ENCODE results near the gene TNRC6C. TPM values are rescaled to one million over a fixed set of nuclear protein-coding genes. Genes with fewer than 3 reads are reported as not detected.

Gene TNRC6C
- total RNA-seq, 1 donor from 2014 or later: 28.7 TPM

- no peak for TF ChIP-seq CTCF (IDR thresholded peaks at IDR 0.05)
- Mint-ChIP-seq H3K4me3 (ENCODE audit: unreplicated experiment) (no peak overlapping the region), H3K9me3 (ENCODE audit: unreplicated experiment) (no peaks in the 10 kb centered on the region), H3K36me3 (ENCODE audit: unreplicated experiment) (no peaks in the 10 kb centered on the region), H3K27ac (ENCODE audit: unreplicated experiment) (no peak overlapping the region), H3K4me1 (ENCODE audit: unreplicated experiment) (peaks cover 15% of the 10 kb centered on the region), H3K27me3 (ENCODE audit: unreplicated experiment) (no peaks in the 10 kb centered on the region)
- DNase-seq (ENCODE audit: extremely low spot score, unreplicated experiment): no peak
Measured at GRCh38 chr17:78154903-78155811, 196.7 kb downstream of the TNRC6C start.

Other genes starting within 250 kb of the TNRC6C start
- 31.2 and 32.6 TPM in 2 replicates for gene TMC6, start 170.1 kb downstream of the TNRC6C start, total RNA-seq
- gene TMC8, start 172.1 kb downstream of the TNRC6C start, total RNA-seq: 0.40 and 0.99 TPM in 2 replicates
- gene C17orf99, start 187.7 kb downstream of the TNRC6C start, total RNA-seq: not detected in 2 replicates
- gene SYNGR2, start 209.9 kb downstream of the TNRC6C start, total RNA-seq: 43.2 and 48.6 TPM in 2 replicates
- gene TK1, start 228.3 kb downstream of the TNRC6C start, total RNA-seq: 16.0 and 16.2 TPM in 2 replicates
- gene AFMID, start 228.7 kb downstream of the TNRC6C start, total RNA-seq: 33.7 and 35.1 TPM in 2 replicates